GM19438 (cell line): ENCODE data around the gene QSOX1.

Experiments used
- ATAC-seq: cut with Tn5 transposase; IDR thresholded peaks from one replicate; pipeline ENCODE4 v1.9.1; 2021; ENCODE audit warnings: low read depth; ENCODE audit not compliant: unreplicated experiment

QSOX1 gene

DNA sequence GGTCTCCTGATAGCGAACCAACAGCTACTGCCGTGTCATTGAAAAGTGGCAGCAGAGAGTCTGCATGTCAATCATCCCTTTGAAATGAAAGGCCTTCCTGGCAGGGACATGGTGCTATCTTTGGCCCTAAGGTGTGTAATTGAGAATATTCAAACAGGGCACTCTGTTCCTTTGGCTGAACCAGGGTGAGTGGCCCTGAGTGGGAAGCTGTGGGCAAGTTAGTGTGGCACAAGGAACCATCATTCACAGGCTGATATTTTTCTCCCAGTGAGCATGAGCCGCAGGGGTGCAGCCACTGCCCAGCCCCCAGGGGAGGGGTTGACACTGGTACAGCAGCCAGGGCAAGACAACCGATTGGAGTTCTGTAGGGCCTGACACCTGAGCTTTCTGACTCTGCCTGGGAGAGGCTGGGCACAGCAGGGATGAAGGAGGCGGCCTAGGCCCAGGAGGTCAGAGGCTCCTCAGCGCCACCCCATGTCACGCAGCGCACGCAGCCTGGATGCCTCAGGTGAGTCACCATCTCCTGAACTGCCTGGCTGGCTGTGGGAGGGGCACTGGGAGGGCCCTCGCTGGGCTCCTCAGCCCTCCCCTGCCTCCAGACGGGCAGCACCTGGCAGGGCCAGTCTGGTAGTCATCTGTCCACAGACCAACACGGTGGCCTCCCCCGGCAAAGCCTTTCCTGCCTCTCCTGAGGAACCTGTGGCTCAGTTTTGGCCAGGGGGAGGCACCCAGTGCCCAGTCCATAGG is 13.2 kb downstream of the QSOX1 start:
- no peak for ATAC-seq

GRCh38 chr1:180168786-180169639 is 14.3 kb downstream of the QSOX1 start:
- ATAC-seq = no peak

- no peak for ATAC-seq
Observed at GRCh38 chr1:180169640-180170195, 15.0 kb downstream of the QSOX1 start.

DNA sequence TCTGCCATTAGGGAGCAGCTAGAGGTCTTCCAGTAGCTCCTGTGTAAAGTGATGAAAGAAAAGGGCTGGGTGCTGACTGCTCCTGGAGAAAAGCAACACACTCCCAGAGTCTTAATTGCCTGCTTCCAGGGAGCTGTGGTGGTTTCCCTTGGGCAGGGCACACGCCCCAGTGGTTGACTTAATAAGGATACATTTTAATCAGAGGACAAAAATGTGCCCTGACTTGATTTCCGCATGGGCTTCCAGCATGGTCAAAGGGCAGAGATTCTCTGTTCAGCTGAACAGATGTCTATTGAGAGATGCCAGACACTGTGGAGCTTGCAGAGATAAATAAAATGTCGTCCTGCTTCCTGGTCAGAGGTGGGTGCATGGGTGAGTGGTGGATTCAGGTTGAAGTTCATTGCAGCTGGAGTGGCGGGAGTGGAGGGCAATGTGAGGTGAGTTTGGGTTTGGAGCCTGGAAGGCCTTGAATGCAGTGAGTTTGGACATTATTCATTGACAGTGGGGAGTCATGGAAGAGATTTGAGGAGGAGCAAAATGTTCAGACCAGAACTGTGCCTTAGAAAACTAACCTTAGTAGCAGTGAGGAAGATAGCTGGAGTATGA is 16.0 kb downstream of the QSOX1 start:
- ATAC-seq = no peak

- no peak for ATAC-seq
Observed at GRCh38 chr1:180171691-180172090, 17.0 kb downstream of the QSOX1 start.

DNA sequence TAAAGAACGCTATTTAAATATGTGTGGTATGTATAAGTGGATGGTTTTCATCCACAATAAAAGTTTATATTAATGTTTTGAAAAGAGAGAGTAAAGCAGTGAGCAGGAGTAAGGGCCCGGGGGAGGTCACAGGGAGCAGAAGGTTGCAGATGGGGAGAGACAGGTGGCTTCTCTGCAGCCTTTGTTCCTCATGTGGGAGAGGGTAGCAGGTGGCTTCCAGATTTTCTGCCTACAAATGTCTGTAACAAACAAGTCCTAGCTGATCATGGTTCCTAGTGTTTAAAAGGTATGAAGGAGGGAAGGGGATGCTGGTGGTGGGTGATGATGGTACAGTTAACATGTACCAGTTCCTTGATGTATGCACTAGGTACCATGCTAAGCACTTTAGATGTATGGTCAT is 18.8 kb downstream of the QSOX1 start:
- ATAC-seq = no peak

- ATAC-seq = no peak
Observed at GRCh38 chr1:180173952-180174351, 19.3 kb downstream of the QSOX1 start.

DNA sequence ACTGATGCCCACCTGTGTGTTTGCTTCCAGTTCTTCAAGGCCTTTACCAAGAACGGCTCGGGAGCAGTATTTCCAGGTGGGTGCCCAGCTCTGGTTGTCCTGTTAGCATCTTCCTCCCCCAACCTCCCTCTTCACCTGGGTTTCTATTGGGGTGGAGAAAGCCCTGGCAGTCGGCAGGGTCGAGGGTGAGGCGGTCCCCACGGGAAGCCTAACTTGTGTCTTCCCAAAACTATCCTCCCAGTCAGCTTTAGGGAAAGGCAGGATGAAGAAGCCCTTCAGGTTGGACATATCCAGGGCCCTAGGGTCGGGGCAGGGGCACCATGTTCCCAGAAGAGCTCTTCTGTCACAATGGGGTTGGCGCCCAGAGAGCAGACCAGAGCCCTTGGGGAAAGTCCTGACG is 20.6 kb downstream of the QSOX1 start:
- ATAC-seq = no peak

DNA sequence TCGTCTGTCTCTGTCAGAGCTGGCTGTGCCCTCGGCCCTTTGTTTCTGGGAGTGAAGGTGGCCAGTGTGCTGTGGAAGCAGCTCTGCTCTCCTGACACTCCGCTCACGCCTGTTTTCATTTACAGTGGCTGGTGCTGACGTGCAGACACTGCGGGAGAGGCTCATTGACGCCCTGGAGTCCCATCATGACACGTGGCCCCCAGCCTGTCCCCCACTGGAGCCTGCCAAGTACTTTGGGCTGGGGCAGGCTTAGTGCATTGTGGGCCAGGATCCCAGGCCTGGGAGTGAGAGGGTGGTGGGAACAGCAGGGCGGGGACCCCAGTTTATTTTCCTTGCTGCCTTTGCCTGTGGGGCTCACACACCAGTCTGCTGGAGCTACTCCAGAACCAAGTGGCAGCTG is 21.1 kb downstream of the QSOX1 start:
- no peak for ATAC-seq

DNA sequence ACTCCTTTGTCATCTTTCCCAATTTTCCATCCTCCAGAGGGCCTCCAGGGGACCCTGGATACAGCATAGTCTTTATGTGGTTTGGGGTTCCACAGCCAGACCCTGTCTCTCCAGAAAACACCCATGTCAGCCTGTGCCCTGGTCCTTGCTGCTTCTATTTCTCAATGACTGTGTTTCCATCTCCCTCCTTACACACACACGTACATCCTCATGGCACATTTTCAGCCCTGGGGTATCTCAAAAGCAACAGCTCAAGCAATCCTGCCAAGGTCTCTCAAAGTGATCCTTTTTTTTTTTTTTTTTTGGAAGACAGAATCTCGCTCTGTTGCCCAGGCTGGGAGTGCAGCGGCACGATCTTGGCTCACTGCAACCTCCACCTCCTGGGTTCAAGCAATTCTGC is 22.3 kb downstream of the QSOX1 start:
- no peak for ATAC-seq

DNA sequence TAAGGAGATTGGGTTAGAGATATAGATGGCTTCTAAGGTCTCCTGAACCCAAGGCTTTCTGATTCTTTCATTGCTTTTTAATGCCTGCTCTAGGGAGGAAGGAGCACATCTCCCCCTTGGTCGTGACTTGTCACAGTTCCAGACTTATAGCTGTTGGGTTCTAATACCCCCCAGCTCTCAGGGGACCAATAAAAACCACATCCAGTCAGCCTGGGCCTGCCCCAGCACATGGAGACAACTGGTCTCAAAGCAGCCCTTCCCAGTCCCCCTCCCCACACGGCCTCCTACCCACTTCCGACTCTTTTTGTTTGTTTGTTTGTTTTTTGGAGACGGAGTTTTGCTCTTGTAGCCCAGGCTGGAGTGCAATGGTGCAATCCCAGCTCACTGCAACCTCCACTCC is 23.3 kb downstream of the QSOX1 start:
- ATAC-seq = no peak

GRCh38 chr1:180178511-180179161 is 24.0 kb downstream of the QSOX1 start:
- peak; percentile 67 for ATAC-seq

DNA sequence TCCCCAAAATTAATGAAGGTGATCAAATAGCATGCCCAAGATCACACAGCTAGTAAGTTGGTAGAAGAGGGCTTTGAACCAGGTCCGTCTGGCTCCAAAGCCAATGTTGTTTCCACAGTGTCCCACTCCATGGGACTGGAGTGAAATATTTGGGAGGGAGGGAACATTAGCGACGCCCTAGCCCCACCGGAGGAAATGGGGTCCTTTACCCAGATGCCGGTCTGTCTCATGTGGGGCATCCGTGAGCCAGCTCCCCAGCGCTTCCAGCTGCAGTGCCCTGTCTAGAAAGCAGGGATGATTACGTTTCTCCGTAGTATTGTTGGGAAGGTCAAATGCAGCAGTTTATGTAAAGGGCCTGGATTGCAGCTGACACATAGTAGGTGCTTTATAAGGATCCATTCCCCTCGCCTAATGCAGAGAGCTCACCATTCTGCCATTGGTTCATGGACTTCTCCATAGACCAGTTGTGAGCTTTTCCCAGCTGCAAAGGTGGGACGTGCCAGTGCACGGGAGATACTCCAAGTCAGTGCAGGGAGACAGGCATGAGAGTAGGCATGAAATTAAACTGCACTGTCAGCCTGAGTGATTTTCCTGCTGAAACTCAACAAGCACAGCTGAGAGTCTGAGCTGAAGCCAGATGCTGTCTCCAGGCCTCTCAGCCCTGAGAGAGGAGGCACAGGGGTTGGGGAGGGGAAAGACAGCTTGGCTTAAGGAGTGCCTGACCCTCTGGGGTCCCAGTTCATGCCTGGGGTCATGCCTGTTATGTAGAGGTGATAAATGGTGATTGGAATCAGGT is 24.7 kb downstream of the QSOX1 start:
- ATAC-seq = no peak

DNA sequence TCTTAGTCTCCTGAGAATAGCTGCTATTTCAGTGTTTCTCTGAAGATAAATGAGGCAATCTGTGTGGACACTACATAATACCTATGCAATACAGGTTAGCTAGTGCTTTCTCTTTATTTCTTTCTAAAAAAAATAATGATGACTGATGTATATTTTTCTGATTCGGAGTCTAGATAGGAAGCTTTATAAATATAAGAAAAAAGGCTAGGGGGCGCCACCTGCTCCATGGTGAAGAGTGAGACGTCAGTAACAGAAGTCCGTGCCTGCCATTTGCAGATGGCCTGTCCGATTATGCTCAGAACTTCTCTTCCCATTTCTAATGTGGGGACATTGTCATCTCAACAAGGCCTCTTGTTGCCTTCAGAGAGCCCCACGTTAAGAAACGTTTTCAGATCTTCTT is 26.4 kb downstream of the QSOX1 start:
- ATAC-seq = no peak

DNA sequence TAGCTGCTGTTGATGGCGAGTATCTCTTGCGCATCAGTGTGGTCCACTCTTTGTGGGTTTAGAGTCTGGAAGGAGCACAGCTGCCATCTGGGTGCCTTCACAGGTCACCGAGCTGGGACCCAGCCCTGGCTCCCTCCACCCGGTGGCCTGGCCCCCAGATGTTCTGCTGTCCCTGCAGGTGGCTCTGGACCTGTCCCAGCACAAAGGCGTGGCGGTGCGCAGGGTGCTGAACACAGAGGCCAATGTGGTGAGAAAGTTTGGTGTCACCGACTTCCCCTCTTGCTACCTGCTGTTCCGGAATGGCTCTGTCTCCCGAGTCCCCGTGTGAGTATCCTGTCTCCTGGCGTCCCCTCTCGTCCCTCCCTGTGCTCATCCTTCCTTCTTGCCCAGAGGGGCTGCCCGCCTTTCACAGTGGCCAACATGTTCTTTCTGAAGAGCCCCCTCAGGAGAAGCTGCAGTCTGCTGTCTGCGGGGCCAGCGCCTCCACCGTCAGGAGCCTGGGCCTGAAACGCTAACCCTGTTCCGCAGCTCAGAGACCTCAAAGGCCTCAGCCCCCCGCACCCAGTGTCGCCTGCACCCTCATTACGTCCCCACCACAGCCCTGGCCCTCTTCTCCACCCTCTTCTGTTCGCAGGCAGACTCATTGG is 27.4 kb downstream of the QSOX1 start:
- ATAC-seq = no peak

DNA sequence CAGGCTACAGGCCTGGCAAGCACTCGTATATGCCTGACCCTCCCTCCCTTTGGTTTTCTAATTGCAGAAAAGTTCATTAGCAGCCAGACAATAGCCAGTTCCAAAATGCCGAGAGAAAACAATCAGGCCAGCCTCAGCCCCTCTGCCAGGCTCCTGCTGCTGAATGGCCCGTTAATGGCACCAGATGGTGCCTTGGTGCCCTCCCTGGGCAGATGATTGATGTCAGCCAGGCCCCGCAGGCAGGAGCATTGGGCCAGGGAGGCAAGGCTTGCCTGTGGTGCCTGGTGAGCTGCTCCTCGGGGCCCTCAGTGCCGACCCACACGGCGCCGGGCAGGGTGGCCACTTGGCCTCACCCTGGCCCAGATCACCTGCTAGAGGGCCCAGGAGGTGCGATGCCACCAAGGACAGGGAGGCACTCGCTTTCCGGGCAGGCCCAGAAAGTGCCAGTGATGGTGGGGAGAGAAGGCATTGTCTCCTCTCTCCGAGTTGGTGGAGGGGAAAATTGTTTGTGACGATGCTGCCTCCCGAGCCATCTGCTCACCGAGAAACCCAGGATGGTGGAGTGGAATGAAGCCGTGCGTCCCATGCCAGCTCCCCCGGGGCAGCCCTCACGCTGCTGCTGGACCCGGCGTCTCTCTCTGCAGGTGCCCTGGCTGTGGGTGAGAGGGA is 28.1 kb downstream of the QSOX1 start:
- no peak for ATAC-seq

DNA sequence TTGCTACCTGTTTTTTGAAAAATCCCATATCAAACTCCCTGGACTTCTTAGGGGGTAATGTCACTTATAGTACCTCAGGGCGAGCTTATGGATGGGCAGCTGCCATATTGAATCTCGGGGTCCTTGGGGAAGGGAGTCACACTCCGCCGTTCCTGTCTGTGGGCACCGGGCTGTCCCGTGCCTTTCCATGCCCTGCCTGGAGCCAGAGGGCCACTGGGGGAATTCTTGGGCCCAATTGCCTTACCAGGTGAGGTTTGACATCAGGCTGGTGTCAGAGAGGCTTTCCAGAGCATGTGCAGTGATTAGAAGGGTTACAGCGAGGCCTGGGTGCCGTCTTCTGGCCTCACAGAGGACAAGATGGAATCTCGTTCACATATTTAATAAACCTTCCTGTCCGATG is 28.8 kb downstream of the QSOX1 start:
- no peak for ATAC-seq

GRCh38 chr1:180184041-180184440 is 29.4 kb downstream of the QSOX1 start:
- ATAC-seq = no peak

DNA sequence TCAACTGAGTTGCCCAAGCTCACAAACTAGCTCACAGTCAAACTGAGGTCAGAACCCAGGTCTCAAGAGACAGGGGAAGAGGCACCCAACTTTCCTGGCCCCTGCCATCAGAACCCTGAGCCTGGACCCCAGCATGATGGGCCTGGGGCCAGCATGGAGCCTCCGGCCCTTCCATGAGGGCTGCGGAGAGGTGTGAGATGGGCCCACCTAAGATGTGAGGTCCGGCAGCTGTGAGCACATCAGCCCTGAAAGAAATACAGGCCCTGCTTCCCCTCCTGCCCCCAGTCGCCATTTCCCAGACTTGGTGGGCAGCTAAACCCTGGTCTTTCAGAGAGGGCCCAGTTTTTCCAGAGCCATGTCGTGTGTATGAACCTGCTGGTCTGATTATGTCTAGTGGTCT is 30.6 kb downstream of the QSOX1 start:
- ATAC-seq = no peak
